SK-N-SH (cell line): ENCODE measurements around the gene KRTAP3-3. TPM values are rescaled to one million over a fixed set of nuclear protein-coding genes. Genes with fewer than 3 reads are reported as not detected.

Experiments used
- CTCF ChIA-PET: fragments of 300-600, 350-600 bp; formaldehyde crosslinking; extraction: SDS; loops from one replicate; lab custom pipeline; 2021; lab: Yijun Ruan, JAX
- POLR2A ChIA-PET: fragments of 350-600 bp; sonication (Branson Sonifier 250); formaldehyde crosslinking; extraction: SDS; loops from one replicate; lab custom pipeline; 2020; ENCODE audit warnings: antibody characterized with exemption, inconsistent platforms; lab: Yijun Ruan, JAX
- DNase-seq: peaks from one replicate; pipeline ENCODE4 v3.0.0; 2012
- H2AFZ ChIP-seq: fragments of 200-600 bp; sonication (generic); 2 replicates; pipeline ENCODE4 v1.8.1; 2016; ENCODE audit warnings: antibody characterized with exemption, mild to moderate bottlenecking, low read depth
- H3F3A ChIP-seq: fragments of 200-600 bp; sonication (generic); replicated peaks from 2 replicates; pipeline ENCODE3; 2016; ENCODE audit warnings: antibody characterized with exemption, mild to moderate bottlenecking; ENCODE audit not compliant: insufficient read depth
- H3K27ac ChIP-seq, 2 experiments: fragments of 200-500 bp in 1 of 2; fragments of 200-600 bp in 1 of 2; sonication (Bioruptor generic) in 1 of 2; sonication (generic), shearing (Covaris generic) in 1 of 2; 2 replicates each; pipeline versions ENCODE4 v1.5.1 to v1.6.1; 2014 to 2016; ENCODE audit warnings: low read depth in 2 of 2, inconsistent platforms in 1 of 2, low read length in 1 of 2, mild to moderate bottlenecking in 1 of 2, mixed read lengths in 1 of 2
- H3K27me3 ChIP-seq: fragments of 200-600 bp; sonication (generic), shearing (Covaris generic); 2 replicates; pipeline ENCODE4 v1.6.1; 2016; ENCODE audit warnings: mixed run types; ENCODE audit not compliant: insufficient read depth
- H3K36me3 ChIP-seq, 2 experiments: fragments of 200-500 bp in 1 of 2; fragments of 200-600 bp in 1 of 2; sonication (Bioruptor generic) in 1 of 2; sonication (generic) in 1 of 2; replicated peaks in 1 of 2; 2 replicates each; pipeline versions ENCODE3 to v1.5.1; 2014 to 2016; ENCODE audit warnings: low read length in 1 of 2, mild to moderate bottlenecking in 1 of 2; ENCODE audit not compliant: insufficient read depth in 2 of 2, control insufficient read depth in 1 of 2
- H3K4me1 ChIP-seq, 2 experiments: fragments of 200-500 bp in 1 of 2; fragments of 200-600 bp in 1 of 2; sonication (Bioruptor generic) in 1 of 2; sonication (generic), shearing (Covaris generic) in 1 of 2; 2 replicates each; pipeline versions ENCODE4 v1.5.1 to v1.6.1; 2014 to 2016; ENCODE audit warnings: low read depth in 1 of 2, low read length in 1 of 2, mixed run types in 1 of 2; ENCODE audit not compliant: insufficient read depth in 2 of 2, control insufficient read depth in 1 of 2
- H3K4me2 ChIP-seq: fragments of 200-600 bp; sonication (generic), shearing (Covaris generic); 2 replicates; pipeline ENCODE4 v1.6.1; 2017; ENCODE audit warnings: mixed run types
- H3K4me3 ChIP-seq, 2 experiments: fragments of 200-500 bp in 1 of 2; fragments of 200-600 bp in 1 of 2; sonication (Bioruptor generic) in 1 of 2; sonication (generic), shearing (Covaris generic) in 1 of 2; 2 replicates each; pipeline versions ENCODE4 v1.5.1 to v1.8.1; 2014 to 2016; ENCODE audit warnings: low read depth in 2 of 2, inconsistent platforms in 1 of 2, low read length in 1 of 2, mild to moderate bottlenecking in 1 of 2, mixed read lengths in 1 of 2, moderate library complexity in 1 of 2
- H3K79me2 ChIP-seq: fragments of 200-600 bp; sonication (generic); 2 replicates; pipeline ENCODE4 v1.8.1; 2017; ENCODE audit warnings: mild to moderate bottlenecking; ENCODE audit not compliant: insufficient read depth
- H3K9ac ChIP-seq: fragments of 200-600 bp; sonication (generic); 2 replicates; pipeline ENCODE4 v1.6.1; 2017; ENCODE audit warnings: mixed run types
- H3K9me2 ChIP-seq: fragments of 200-600 bp; sonication (generic); 2 replicates; pipeline ENCODE4 v1.6.1; 2017; ENCODE audit warnings: mixed run types
- H3K9me3 ChIP-seq: fragments of 200-600 bp; sonication (generic); 2 replicates; pipeline ENCODE4 v1.6.1; 2017; ENCODE audit warnings: mixed run types, mild to moderate bottlenecking, moderate library complexity
- H4K20me1 ChIP-seq: fragments of 200-600 bp; sonication (generic); 2 replicates; pipeline ENCODE4 v1.6.1; 2017; ENCODE audit warnings: mild to moderate bottlenecking, mixed run types; ENCODE audit not compliant: insufficient read depth
- EP300 ChIP-seq, 2 experiments: IDR thresholded peaks; 2 replicates each; pipeline versions ENCODE4 v1.4.0 to v1.6.1; 2012; ENCODE audit warnings: borderline replicate concordance in 1 of 2, low read depth in 1 of 2, low read length in 1 of 2
- FOSL2 ChIP-seq: IDR thresholded peaks from 2 replicates; pipeline ENCODE4 v1.4.0; 2012; ENCODE audit warnings: low read depth, mild to moderate bottlenecking, moderate library complexity, borderline replicate concordance
- FOXJ3 ChIP-seq: sonication (generic); formaldehyde crosslinking; IDR thresholded peaks from 2 replicates; pipeline ENCODE4 v1.5.1; 2020; ENCODE audit warnings: mild to moderate bottlenecking, missing genetic modification reagents
- JUND ChIP-seq: IDR thresholded peaks from 2 replicates; pipeline ENCODE4 v1.4.0; 2012
- MXI1 ChIP-seq: IDR thresholded peaks from 2 replicates; pipeline ENCODE4 v1.6.1; 2012; ENCODE audit warnings: mild to moderate bottlenecking, low read depth, low read length, improper control_type of control experiment
- NFIC ChIP-seq: IDR thresholded peaks from 2 replicates; pipeline ENCODE4 v1.4.0; 2012; ENCODE audit warnings: borderline replicate concordance
- NRF1 ChIP-seq: IDR thresholded peaks from 2 replicates; pipeline ENCODE4 v1.6.1; 2012; ENCODE audit warnings: low read depth, mild to moderate bottlenecking, low read length
- POLR2AphosphoS5 ChIP-seq: IDR thresholded peaks from 2 replicates; pipeline ENCODE4 v1.6.1; 2012; ENCODE audit warnings: low read depth, low read length
- RAD21 ChIP-seq: IDR thresholded peaks from 2 replicates; pipeline ENCODE4 v1.6.1; 2012; ENCODE audit warnings: mild to moderate bottlenecking, low read length
- RCOR1 ChIP-seq: fragments of 150-350 bp; IDR thresholded peaks from 2 replicates; pipeline ENCODE4 v1.6.1; 2017; ENCODE audit warnings: antibody characterized with exemption, low read length
- REST ChIP-seq: IDR thresholded peaks from 2 replicates; pipeline ENCODE4 v1.6.1; 2012; ENCODE audit warnings: mild to moderate bottlenecking, low read depth, low read length, moderate library complexity
- RFX5 ChIP-seq: IDR thresholded peaks from 2 replicates; pipeline ENCODE4 v1.6.1; 2012; ENCODE audit warnings: mild to moderate bottlenecking, improper control_type of control experiment, low read length
- RXRA ChIP-seq: IDR thresholded peaks from 2 replicates; pipeline ENCODE4 v1.4.0; 2012; ENCODE audit warnings: low read depth, mild to moderate bottlenecking, borderline replicate concordance
- SMC3 ChIP-seq: IDR thresholded peaks from 2 replicates; pipeline ENCODE4 v1.6.1; 2012; ENCODE audit warnings: low read depth, low read length, improper control_type of control experiment
- TEAD4 ChIP-seq: IDR thresholded peaks from 2 replicates; pipeline ENCODE4 v1.4.0; 2012; ENCODE audit warnings: mild to moderate bottlenecking, borderline replicate concordance; ENCODE audit not compliant: insufficient read depth
- YY1 ChIP-seq: IDR thresholded peaks from 2 replicates; pipeline ENCODE4 v1.4.0; 2012; ENCODE audit warnings: low read depth, mild to moderate bottlenecking
- WGBS: methylation state at CpG from one replicate; pipeline ENCODE4 v1.1.6; 2017; ENCODE audit warnings: low lambda C conversion rate; 5-methylcytosine and 5-hydroxymethylcytosine counted together
- polyA plus RNA-seq, 3 experiments: library from polyadenylated mRNA; depleted of rRNA; stranded (reverse); fragments of >200 nt; gene quantifications; 2 replicates each; pipeline ENCODE4 v1.2.3, GENCODE V29; 2012
- TF ChIP-seq, protein P1 (sequence below): IDR thresholded peaks from 2 replicates; pipeline ENCODE4; 2012
- TF ChIP-seq, protein P2 (sequence below): fragments of 200-600 bp; sonication (generic); IDR thresholded peaks from 2 replicates; pipeline ENCODE4 v1.6.1; 2017; ENCODE audit warnings: antibody characterized with exemption, mild to moderate bottlenecking, moderate library complexity

Gene KRTAP3-3
- polyA plus RNA-seq, 1 of the 3 experiments (the other 2 are of a cell fraction) = not detected

- TF ChIP-seq RFX5 = no peak
- TF ChIP-seq MXI1 = no peak
- no peak for TF ChIP-seq RAD21
- no peak for TF ChIP-seq FOSL2
- no peak for TF ChIP-seq NRF1
- TF ChIP-seq EP300 (IDR thresholded peaks at IDR 0.05; ENCODE audit: borderline replicate concordance in 1 of 2, low read depth in 1 of 2, low read length in 1 of 2) = no peak
- TF ChIP-seq, protein P1, sequence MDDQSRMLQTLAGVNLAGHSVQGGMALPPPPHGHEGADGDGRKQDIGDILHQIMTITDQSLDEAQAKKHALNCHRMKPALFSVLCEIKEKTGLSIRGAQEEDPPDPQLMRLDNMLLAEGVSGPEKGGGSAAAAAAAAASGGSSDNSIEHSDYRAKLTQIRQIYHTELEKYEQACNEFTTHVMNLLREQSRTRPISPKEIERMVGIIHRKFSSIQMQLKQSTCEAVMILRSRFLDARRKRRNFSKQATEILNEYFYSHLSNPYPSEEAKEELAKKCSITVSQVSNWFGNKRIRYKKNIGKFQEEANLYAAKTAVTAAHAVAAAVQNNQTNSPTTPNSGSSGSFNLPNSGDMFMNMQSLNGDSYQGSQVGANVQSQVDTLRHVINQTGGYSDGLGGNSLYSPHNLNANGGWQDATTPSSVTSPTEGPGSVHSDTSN = no peak
- no peak for TF ChIP-seq POLR2AphosphoS5
- TF ChIP-seq NFIC = no peak
- TF ChIP-seq RCOR1 = no peak
- TF ChIP-seq RXRA = no peak
- peaks cover 0 to 4% of the 10 kb centered on the region in 2 experiments for H3K36me3 ChIP-seq
- no peaks in the 10 kb centered on the region for H3K9me2 ChIP-seq
- no peaks in the 10 kb centered on the region for H4K20me1 ChIP-seq
- no peak within 1 kb of the TSS for H3K4me3 ChIP-seq
- ChIA-PET CTCF (no interaction called here), POLR2A (no interaction called here)
- no peak within 1 kb of the TSS for H3K4me2 ChIP-seq
- H3F3A ChIP-seq = no peaks in the 10 kb centered on the region
- no peaks in the 10 kb centered on the region for H3K79me2 ChIP-seq
- no peak within 1 kb of the TSS for H2AFZ ChIP-seq
- H3K9ac ChIP-seq = no peak within 1 kb of the TSS
- no peaks in the 10 kb centered on the region; the same call in 1 of the 2 replicates for H3K27me3 ChIP-seq
- no peaks in the 10 kb centered on the region for H3K9me3 ChIP-seq
- WGBS = 5% methylated on average over 1 of the region's 1 CpG
- no peak within 1 kb of the TSS for H3K27ac ChIP-seq
- DNase-seq = no peak
- H3K4me1 ChIP-seq = no peaks in the 10 kb centered on the region
These were observed 27.1 kb downstream of the KRTAP3-3 start, which contains the start of gene KRT39 for GRCh38 chr17:40966848-40967247. Gene KRT39 (minus strand): TSS chr17:40966948. CDS start chr17:40966856, 92 bp downstream.

GRCh38 chr17:40963838-40964237 is 30.1 kb downstream of the KRTAP3-3 start:
- H2AFZ ChIP-seq = peak overlapping the region; percentile 72; the same call in 1 of the 2 replicates
- peak; percentile 19 for DNase-seq

More at GRCh38 chr17:40963838-40964237, 30.1 kb downstream of the KRTAP3-3 start:
- Histone ChIP-seq H3K4me1 (no peaks in the 10 kb centered on the region), H3K36me3 (no peaks in the 10 kb centered on the region), H3K4me2 (no peak overlapping the region), H3K27ac (no peak overlapping the region), H3K9me2 (no peaks in the 10 kb centered on the region), H3F3A (no peaks in the 10 kb centered on the region), H4K20me1 (no peaks in the 10 kb centered on the region), H3K79me2 (no peaks in the 10 kb centered on the region), H3K9me3 (no peaks in the 10 kb centered on the region), H3K4me3 (peak overlapping the region in 1 of 2 experiments; percentile 18; a peak in 2 of 4 replicates), H3K27me3 (no peaks in the 10 kb centered on the region), H3K9ac (no peak overlapping the region)
- CTCF ChIA-PET = interaction anchor here (0.8 to 1.4 kb wide), 8 partner anchors 11 to 365 kb away, joined by 3 to 6 read pairs (median 4); partner anchors contain the start of gene KRT40
- TF ChIP-seq JUND (no peak), POLR2AphosphoS5 (no peak), FOXJ3 (CRISPR knock-in tag) (no peak), RAD21 (peak; percentile 39), NRF1 (no peak), REST (no peak), YY1 (no peak), SMC3 (peak; percentile 11; the same call in 1 of the 2 replicates), TEAD4 (no peak)
- TF ChIP-seq, protein P2, sequence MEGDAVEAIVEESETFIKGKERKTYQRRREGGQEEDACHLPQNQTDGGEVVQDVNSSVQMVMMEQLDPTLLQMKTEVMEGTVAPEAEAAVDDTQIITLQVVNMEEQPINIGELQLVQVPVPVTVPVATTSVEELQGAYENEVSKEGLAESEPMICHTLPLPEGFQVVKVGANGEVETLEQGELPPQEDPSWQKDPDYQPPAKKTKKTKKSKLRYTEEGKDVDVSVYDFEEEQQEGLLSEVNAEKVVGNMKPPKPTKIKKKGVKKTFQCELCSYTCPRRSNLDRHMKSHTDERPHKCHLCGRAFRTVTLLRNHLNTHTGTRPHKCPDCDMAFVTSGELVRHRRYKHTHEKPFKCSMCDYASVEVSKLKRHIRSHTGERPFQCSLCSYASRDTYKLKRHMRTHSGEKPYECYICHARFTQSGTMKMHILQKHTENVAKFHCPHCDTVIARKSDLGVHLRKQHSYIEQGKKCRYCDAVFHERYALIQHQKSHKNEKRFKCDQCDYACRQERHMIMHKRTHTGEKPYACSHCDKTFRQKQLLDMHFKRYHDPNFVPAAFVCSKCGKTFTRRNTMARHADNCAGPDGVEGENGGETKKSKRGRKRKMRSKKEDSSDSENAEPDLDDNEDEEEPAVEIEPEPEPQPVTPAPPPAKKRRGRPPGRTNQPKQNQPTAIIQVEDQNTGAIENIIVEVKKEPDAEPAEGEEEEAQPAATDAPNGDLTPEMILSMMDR = peak; percentile 79
- TF ChIP-seq, protein P1 = no peak
- POLR2A ChIA-PET = no interaction called here
- 12% methylated on average over 1 of the region's 1 CpG for whole genome bisulfite sequencing
